ENCODE results near the gene CASP8AP2. TPM values are rescaled to one million over a fixed set of nuclear protein-coding genes. Genes with fewer than 3 reads are reported as not detected.

The CASP8AP2 gene
- total and polyA plus RNA-seq, 9 of the 15 experiments (the other 6 are each of a cell fraction or from before 2014, with no cell fraction given) = 10.6 to 30.0 (median 19.1) TPM

GRCh38 chr6:89862273-89862672 is 32.6 kb downstream of the CASP8AP2 start (continued):
- TF ChIP-seq MCM5 (IDR thresholded peaks at IDR 0.05; ENCODE audit: low read depth) = no peak
- TF ChIP-seq BCOR (IDR thresholded peaks at IDR 0.05) = no peak
- no peak for TF ChIP-seq MAZ (CRISPR knock-in tag; conservative IDR thresholded peaks at IDR 0.05 in 1 of 2, IDR thresholded peaks at IDR 0.05 in 1 of 2)
- TF ChIP-seq E2F3 (CRISPR knock-in tag; IDR thresholded peaks at IDR 0.05) = no peak
- TF ChIP-seq, protein P1, sequence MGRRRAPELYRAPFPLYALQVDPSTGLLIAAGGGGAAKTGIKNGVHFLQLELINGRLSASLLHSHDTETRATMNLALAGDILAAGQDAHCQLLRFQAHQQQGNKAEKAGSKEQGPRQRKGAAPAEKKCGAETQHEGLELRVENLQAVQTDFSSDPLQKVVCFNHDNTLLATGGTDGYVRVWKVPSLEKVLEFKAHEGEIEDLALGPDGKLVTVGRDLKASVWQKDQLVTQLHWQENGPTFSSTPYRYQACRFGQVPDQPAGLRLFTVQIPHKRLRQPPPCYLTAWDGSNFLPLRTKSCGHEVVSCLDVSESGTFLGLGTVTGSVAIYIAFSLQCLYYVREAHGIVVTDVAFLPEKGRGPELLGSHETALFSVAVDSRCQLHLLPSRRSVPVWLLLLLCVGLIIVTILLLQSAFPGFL (CRISPR knock-in tag; IDR thresholded peaks at IDR 0.05) = no peak
- no peak for TF ChIP-seq HOMEZ (CRISPR knock-in tag; IDR thresholded peaks at IDR 0.05)
- TF ChIP-seq ZBTB49 (CRISPR knock-in tag; IDR thresholded peaks at IDR 0.05; ENCODE audit: borderline replicate concordance) = no peak
- TF ChIP-seq, protein P2, sequence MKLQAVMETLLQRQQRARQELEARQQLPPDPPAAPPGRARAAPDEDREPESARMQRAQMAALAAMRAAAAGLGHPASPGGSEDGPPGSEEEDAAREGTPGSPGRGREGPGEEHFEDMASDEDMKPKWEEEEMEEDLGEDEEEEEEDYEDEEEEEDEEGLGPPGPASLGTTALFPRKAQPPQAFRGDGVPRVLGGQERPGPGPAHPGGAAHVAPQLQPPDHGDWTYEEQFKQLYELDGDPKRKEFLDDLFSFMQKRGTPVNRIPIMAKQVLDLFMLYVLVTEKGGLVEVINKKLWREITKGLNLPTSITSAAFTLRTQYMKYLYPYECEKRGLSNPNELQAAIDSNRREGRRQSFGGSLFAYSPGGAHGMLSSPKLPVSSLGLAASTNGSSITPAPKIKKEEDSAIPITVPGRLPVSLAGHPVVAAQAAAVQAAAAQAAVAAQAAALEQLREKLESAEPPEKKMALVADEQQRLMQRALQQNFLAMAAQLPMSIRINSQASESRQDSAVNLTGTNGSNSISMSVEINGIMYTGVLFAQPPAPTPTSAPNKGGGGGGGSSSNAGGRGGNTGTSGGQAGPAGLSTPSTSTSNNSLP (IDR thresholded peaks at IDR 0.05; ENCODE audit: borderline replicate concordance, low read depth, low read length) = no peak
- TF ChIP-seq ZEB2 (IDR thresholded peaks at IDR 0.05) = no peak
- no peak for TF ChIP-seq MAX (CRISPR knock-in tag; IDR thresholded peaks at IDR 0.05)
- TF ChIP-seq ETV1 (tag; conservative IDR thresholded peaks at IDR 0.05; ENCODE audit: low read depth) = no peak

Data from K562 (cell line).